Suppressor macrophage (primary cell): ENCODE measurements around the gene NME8.

Experiments used
- DNase-seq, 4 experiments: peaks; one replicate each; pipeline ENCODE4 v3.0.0-alpha.2; 2020 to 2022

The NME8 gene

DNA sequence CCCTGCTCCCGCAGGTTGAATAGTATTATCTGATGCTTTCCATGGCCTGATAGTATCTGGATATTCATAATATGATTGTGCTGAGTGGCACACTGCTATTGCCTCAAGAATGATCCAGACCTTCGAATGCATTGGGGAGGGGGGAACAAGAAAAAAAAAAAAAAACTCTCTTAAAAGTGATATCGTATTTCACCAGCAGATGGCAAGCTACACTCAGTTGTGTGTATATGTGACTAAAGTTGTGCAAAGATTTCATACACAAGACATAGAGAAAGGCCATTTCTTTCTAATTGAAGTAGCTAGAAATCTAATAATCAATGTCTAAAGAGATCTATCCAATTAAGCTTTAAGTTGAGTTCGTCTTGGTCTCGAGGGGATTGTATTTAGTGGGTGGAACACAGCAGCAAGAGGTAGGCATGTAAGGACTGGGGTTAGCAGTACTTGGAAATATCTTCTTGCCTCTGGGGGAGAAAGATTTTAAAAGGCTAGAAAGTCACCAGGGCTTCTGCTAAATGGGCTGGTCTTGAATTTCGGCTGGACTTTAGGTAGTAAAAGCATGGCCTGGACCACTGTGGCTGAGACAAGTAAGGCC lies 52.9 kb downstream of the NME8 start:
- peak in 3 of 4 experiments; percentile 35 to 66 (median 56) for DNase-seq

- no peak for DNase-seq
These were observed 53.6 kb downstream of the NME8 start for GRCh38 chr7:37901890-37902524.

GRCh38 chr7:37908221-37908788 lies 59.9 kb downstream of the NME8 start:
- DNase-seq, result no peak

- DNase-seq, result no peak
These were observed 64.4 kb downstream of the NME8 start for GRCh38 chr7:37912756-37913155.

- DNase-seq, result peak; percentile 63 to 90 (median 77)
These were observed 67.0 kb downstream of the NME8 start for GRCh38 chr7:37915438-37915837.

GRCh38 chr7:37916017-37916672 lies 67.7 kb downstream of the NME8 start:
- DNase-seq, result peak in 3 of 4 experiments; percentile 7 to 32 (median 29)

- peak; percentile 53 to 81 (median 75) for DNase-seq
These were observed 68.6 kb downstream of the NME8 start, which contains the start of gene SFRP4 for GRCh38 chr7:37916673-37917660. TSS of gene SFRP4 (minus strand) at chr7:37916817. CDS start at chr7:37916537, 280 bp downstream.

DNA sequence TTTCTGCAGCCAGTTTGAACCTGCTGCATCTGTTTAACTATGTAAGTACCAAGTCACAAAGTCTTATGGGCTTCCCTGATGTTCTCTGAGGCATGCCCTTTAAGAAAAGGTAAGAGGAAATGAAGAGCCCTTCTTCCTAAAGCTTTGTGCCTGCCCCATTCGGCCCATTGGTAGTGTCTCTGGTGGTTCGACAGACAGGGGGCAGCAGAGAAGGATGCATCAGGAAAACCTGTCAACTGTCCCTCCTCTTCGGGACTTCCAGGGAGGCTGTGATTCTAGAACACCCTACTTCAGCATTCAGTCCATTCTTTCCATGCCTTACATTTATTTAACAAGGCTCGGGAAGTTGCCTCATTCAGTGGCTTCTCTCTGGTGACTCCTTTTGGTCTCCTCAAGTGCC lies 70.1 kb downstream of the NME8 start:
- DNase-seq, result no peak

- DNase-seq, result peak; percentile 69 to 82 (median 79)
These were observed 72.0 kb downstream of the NME8 start, which contains the start of gene EPDR1 for GRCh38 chr7:37920305-37920848. TSS of gene EPDR1 (plus strand) at chr7:37920640. CDS start at chr7:37920940, 300 bp downstream.

- DNase-seq, result peak; percentile 31 to 72 (median 56)
These were observed 72.7 kb downstream of the NME8 start for GRCh38 chr7:37920849-37921805.

DNA sequence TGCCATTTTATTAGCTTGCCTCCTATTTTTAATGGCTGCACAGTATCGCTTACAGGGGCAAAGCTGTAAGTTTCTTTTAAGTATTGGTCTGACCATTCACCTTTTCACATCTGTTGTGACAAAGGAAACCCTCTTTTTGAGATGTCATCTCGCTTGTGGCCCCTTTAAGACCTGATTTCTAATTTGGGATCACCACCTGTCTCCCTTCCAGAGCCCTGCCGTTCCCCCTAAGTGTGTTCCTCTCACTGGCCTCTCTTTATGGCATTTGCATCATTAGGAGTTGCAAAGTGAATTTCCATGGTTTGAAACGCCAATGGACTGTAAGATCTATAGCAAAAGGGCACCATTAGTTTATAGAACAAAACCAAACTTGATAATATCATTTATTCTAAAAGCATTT lies 73.5 kb downstream of the NME8 start:
- DNase-seq, result no peak

GRCh38 chr7:37923996-37924395 lies 75.6 kb downstream of the NME8 start:
- no peak for DNase-seq

GRCh38 chr7:37924491-37925041 lies 76.2 kb downstream of the NME8 start:
- no peak for DNase-seq

DNA sequence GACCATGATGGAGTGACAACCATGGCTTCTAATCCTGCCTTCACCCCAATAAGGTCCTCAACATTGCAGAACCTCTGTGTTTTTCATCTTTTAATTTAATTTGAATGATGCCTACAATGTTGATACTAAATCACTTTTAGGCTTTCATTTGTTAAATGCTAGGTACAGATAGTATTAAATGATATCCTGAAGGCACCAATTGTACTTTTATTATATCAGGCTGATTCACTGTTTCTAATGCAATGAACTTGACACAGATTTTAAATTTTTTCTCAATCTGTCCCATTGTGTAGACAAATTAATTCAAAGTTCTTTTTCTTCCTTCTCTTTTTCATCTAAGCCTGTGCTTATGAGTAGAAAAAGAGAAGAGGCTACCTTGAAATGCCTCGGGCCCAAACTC lies 77.2 kb downstream of the NME8 start:
- no peak for DNase-seq

DNA sequence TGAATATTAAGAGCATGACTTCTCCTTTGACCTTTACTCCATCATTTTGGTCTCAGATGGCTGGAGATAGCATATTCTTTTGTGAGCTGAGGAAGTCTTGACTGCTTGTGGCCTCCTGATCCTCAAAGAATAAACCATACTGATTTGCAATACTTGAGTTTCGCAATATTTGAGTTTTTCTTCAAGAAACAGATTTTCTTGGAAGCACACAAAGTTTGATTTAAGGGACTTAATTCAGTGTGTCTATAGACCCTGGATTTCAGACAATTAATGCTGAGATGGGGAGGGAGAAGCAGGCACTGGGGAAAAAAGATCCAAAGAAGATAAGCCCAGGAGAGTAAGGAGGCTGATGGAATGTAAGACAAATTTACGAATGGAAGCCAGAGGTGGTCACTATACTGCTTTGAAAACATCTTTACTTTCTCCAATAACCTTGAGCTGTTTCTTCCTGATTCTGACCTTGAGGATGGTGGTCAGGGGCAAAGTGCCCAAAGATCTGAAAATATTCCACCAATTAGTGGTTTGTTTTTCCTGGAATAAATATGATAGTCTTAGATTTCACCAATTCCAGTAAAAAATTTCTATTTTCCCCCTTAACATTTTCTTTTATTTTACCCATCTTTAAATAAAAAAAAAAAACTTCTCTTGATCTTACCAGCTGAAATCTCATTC lies 79.5 kb downstream of the NME8 start:
- DNase-seq, result peak in 3 of 4 experiments; percentile 6 to 53 (median 40)

GRCh38 chr7:37928878-37929277 lies 80.5 kb downstream of the NME8 start:
- DNase-seq, result no peak

DNA sequence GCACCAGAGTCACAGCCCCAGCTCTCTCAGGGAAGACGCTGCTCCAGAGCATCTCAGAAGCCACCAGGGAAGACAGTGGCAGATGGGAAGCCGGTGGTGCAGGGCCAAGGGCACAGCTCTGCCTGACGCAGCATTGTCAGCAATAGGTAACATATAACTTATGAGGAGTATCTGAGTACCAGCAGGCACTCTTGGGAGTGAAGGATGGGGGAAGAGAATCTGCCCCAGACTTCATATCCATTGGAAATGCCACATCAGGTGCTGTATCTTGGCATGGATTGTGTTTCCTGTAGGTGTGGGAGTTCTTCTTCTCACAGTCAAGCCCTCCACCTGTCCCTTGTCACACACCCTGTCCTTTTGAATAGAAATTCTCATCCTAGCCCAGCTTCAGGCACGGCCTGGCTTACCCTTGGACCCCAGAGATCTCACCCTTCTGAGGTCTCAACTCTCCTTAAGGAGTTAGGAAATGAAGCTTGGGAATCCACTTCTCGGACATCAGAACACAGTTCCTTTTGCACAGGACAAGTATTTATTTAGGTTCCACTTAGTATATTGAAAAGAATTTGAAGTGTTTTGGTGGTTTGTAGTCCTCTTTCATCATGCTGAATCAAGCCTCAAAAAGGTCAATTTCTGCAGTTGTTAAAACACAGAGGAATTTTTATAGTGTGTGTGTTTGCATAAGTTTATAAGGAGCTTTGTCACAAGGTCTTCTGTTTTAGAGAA lies 82.0 kb downstream of the NME8 start:
- DNase-seq, result no peak

- DNase-seq, result no peak
These were observed 84.1 kb downstream of the NME8 start for GRCh38 chr7:37932543-37932942.

DNA sequence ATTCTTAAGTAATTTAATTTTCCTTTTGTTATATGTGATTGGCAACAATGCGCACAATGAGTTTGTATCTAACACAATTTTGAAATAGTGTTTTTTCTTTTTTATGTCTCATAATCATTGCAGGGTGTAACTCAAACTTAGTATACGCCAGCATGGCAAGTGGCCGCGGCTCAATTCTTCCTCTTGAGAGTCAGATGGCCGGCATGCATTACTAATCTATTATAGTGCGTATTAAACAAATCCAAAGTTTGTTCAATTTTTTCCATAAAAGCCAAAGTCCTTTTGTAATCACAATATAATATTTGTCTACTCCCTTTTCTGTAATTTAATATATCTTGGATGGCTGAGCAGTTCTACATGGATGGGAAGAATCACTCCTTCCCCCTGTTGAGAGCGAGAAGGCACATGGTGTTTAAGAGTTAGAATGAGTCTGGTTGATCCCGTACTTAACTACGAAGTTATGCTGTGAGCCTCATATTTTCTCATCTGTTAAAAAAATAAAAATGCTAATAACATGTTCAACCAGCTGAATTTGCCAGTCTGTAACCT lies 84.7 kb downstream of the NME8 start:
- no peak for DNase-seq
